Naive thymus-derived CD8-positive, alpha-beta T cell (primary cell): Measurements from ENCODE around the gene SPI1. TPM values are rescaled to one million over a fixed set of nuclear protein-coding genes. Genes with fewer than 3 reads are reported as not detected.

Source experiments
- ATAC-seq, 2 donors: fragments of 150-1000 bp; cut with Tn5 transposase in 1 of 2; sonication (Bioruptor Pico), chemical (Tn5 transposase) in 1 of 2; 1 replicate in 1 of 2; 2 replicates in 1 of 2; pipeline ENCODE4 v1.10.0; 2021; ENCODE audit warnings: mild to moderate bottlenecking in 2 of 2, moderate library complexity in 2 of 2
- POLR2A ChIA-PET: fragments of 350-600 bp; sonication (Branson Sonifier 250); formaldehyde crosslinking; loops from one replicate; lab custom pipeline; 2021; ENCODE audit warnings: antibody characterized with exemption; lab: Charles Lee
- DNase-seq, 10 donors: peaks; one replicate each; pipeline versions ENCODE4 v3.0.0 to v3.0.0-alpha.2; 2020 to 2022
- H3K27ac Mint-ChIP-seq, 10 donors: one replicate each; pipeline ENCODE4 v1.8.0; 2020 to 2022; ENCODE audit warnings: mild to moderate bottlenecking in 10 of 10, mixed read lengths in 10 of 10, moderate library complexity in 4 of 10, inconsistent platforms in 1 of 10
- H3K27me3 Mint-ChIP-seq, 5 donors: one replicate each; pipeline ENCODE4 v1.8.0; 2021 to 2022; ENCODE audit warnings: mixed read lengths in 5 of 5
- H3K36me3 Mint-ChIP-seq, 3 donors: one replicate each; pipeline ENCODE4 v1.8.0; 2020 to 2022; ENCODE audit warnings: mixed read lengths in 3 of 3, mild to moderate bottlenecking in 2 of 3, inconsistent platforms in 1 of 3
- H3K4me1 Mint-ChIP-seq, 4 donors: one replicate each; pipeline ENCODE4 v1.8.0; 2021 to 2022; ENCODE audit warnings: mixed read lengths in 4 of 4
- H3K4me3 Mint-ChIP-seq, 10 donors: one replicate each; pipeline ENCODE4 v1.8.0; 2020 to 2022; ENCODE audit warnings: mild to moderate bottlenecking in 10 of 10, mixed read lengths in 10 of 10, moderate library complexity in 6 of 10, inconsistent platforms in 1 of 10
- H3K9me3 Mint-ChIP-seq, 9 donors: one replicate each; pipeline ENCODE4 v1.8.0; 2020 to 2022; ENCODE audit warnings: mixed read lengths in 9 of 9, mild to moderate bottlenecking in 3 of 9, inconsistent platforms in 1 of 9, moderate library complexity in 1 of 9
- polyA plus RNA-seq, 3 donors: library from polyadenylated mRNA; unstranded; fragments of 300-500 nt; fragmentation: Illumina TruSeq; gene quantifications; one replicate each; pipeline ENCODE4 v1.2.3, GENCODE V29; 2021
- total RNA-seq, 8 experiments: library from RNA in 2 of 8; stranded (reverse) in 2 of 8; gene quantifications; one replicate each; pipeline ENCODE4 v1.2.3 and lab custom pipeline; 2021 to 2026

SPI1 gene
- total and polyA plus RNA-seq, 5 experiments from 2014 or later = 3.4 to 4.7 TPM; not detected in 3

DNA sequence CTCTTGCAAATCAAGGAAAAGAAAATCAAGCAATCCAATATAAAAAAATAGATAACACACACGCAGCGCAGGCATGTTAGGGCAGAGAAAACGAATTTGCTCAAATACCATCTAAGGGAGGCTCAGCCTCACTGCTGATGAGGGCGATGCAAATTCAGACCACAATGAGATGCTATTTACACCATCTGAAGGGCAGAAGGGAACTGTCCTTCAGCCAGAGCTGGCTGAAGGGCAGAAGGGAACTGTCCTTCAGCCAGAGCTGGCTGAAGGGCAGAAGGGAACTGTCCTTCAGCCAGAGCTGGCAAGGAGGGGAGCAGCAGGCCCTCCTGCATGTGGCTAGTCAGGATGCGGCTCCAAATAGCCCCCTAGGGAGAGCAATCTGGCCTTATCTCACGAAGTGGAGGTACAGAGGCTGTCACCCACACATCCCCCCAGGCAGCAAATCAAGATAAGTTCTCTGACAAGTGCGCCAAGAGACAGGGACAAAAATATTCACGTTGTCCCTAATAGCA is 22.5 kb upstream of the SPI1 start:
- POLR2A ChIA-PET = interaction anchor here (0.5 to 10.4 kb wide), 11 partner anchors 7 to 246 kb away, joined by 3 to 147 read pairs (median 3); partner anchors contain the start of genes ACP2, ARFGAP2, SLC39A13 and SPI1

DNA sequence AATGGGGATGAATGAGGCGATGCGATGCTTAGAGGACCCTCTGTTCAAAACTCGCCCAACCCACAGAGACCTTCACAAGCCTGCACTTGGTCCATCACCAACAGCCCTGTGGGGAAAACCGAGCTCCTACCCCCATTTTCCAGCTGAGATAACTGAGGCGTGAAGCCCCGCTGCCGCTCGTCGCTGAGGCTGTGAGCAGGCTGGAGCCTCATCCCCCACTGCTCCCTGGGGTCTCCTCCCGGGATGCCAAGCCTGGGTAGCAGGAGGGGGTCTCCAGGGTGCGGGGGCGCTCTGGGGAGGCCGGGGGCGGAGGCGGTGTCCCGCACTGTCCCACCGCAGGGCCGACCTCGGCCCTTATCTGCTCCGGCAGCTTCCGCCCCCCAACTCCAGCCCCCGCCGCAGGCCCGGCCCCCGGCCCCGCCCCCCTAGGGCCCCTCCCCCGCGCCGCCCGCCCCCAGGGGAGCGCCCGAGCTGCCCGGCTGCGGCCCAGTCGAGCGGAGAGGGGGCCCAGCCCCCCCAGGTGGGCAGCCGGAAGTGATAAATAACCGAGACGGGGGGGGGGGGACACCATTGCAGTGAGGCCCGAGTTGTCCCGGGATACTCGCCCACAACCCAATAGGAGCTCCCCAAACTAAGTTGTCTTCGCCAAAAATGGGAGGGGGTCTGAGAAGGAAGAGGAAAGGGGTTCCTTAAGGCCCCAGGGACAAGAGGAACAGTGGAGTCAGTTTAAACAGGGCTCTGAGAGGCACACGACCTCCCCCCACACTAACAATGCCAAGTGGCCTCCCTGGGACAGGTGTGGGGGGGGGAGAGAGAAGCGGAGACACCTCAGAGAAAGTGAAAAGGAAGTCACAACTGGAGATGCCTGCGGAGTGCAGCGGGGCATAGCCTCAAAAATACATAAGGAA is 21.8 kb upstream of the SPI1 start:
- Mint-ChIP-seq H3K36me3 (no peaks in the 10 kb centered on the region), H3K4me1 (peaks cover 17 to 55% (median 39%) of the 10 kb centered on the region in 4 donors), H3K9me3 (no peaks in the 10 kb centered on the region), H3K4me3 (peak overlapping the region; percentile 80 to 90 (median 87)), H3K27ac (peak overlapping the region; percentile 87 to 97 (median 93)), H3K27me3 (no peaks in the 10 kb centered on the region)
- POLR2A ChIA-PET = interaction anchor here (0.5 to 10.4 kb wide), 18 partner anchors 8 to 365 kb away, joined by 3 to 147 read pairs (median 3); partner anchors contain the start of genes ACP2, ARFGAP2, DDB2 and SLC39A13
- ATAC-seq (peak; percentile 80 to 85), DNase-seq (peak in 7 of 10 donors; percentile 23 to 63 (median 44))

More for the DNA sequence above, 22.5 kb upstream of the SPI1 start:
- H3K27me3 Mint-ChIP-seq = no peaks in the 10 kb centered on the region
- no peak for DNase-seq
- H3K9me3 Mint-ChIP-seq = no peaks in the 10 kb centered on the region
- H3K27ac Mint-ChIP-seq = peak overlapping the region; percentile 72 to 97 (median 93)
- peaks cover 13 to 48% (median 32%) of the 10 kb centered on the region in 4 donors for H3K4me1 Mint-ChIP-seq
- H3K36me3 Mint-ChIP-seq = no peaks in the 10 kb centered on the region
- peak overlapping the region; percentile 78 to 90 (median 87) for H3K4me3 Mint-ChIP-seq
- ATAC-seq = peak; percentile 24 to 29

- H3K4me3 Mint-ChIP-seq = peak overlapping the region in 8 of 10 donors; percentile 11 to 85 (median 46)
- peaks cover 19 to 70% (median 51%) of the 10 kb centered on the region in 4 donors for H3K4me1 Mint-ChIP-seq
- H3K9me3 Mint-ChIP-seq = no peaks in the 10 kb centered on the region
- H3K27me3 Mint-ChIP-seq = no peaks in the 10 kb centered on the region
- H3K27ac Mint-ChIP-seq = peak overlapping the region in 9 of 10 donors; percentile 72 to 91 (median 84)
- H3K36me3 Mint-ChIP-seq = no peaks in the 10 kb centered on the region
- POLR2A ChIA-PET = interaction anchor here (0.9 to 10.4 kb wide), 8 partner anchors 9 to 164 kb away, joined by 3 to 147 read pairs (median 8); partner anchors contain the start of genes PSMC3, SLC39A13 and SPI1
- ATAC-seq = no peak
- DNase-seq = no peak
These were observed 20.2 kb upstream of the SPI1 start for GRCh38 chr11:47398551-47398950.

- H3K27ac Mint-ChIP-seq = peak overlapping the region in 9 of 10 donors; percentile 72 to 91 (median 84)
- H3K4me3 Mint-ChIP-seq = peak overlapping the region in 5 of 10 donors; percentile 18 to 80 (median 53)
- H3K27me3 Mint-ChIP-seq = no peaks in the 10 kb centered on the region
- no peaks in the 10 kb centered on the region for H3K9me3 Mint-ChIP-seq
- POLR2A ChIA-PET = interaction anchor here (1.3 to 10.4 kb wide), 4 partner anchors 8 to 28 kb away, joined by 4 to 147 read pairs (median 26); partner anchors contain the start of gene PSMC3
- H3K4me1 Mint-ChIP-seq = peaks cover 19 to 71% (median 56%) of the 10 kb centered on the region in 4 donors
- no peak for DNase-seq
- H3K36me3 Mint-ChIP-seq = no peaks in the 10 kb centered on the region
- no peak for ATAC-seq
These were observed 19.7 kb upstream of the SPI1 start for GRCh38 chr11:47398011-47398410.

DNA sequence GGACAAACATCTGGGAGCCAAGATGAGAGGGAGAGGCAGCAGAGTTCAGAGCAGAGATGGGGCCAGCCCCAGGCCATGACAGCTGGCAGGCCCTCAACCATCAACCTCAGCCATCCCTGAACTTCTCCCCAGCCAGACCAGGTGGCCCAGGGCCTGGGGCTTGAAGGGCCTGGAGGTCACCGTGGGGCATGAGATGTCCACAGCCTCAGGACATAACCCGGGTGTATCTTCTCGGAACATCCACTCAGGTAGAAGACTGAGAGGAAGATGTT is 17.6 kb upstream of the SPI1 start:
- H3K4me1 Mint-ChIP-seq = peaks cover 23 to 79% (median 65%) of the 10 kb centered on the region in 4 donors
- POLR2A ChIA-PET = interaction anchor here (0.7 to 10.4 kb wide), 4 partner anchors 6 to 123 kb away, joined by 3 to 147 read pairs (median 8); partner anchors contain the start of gene PSMC3
- no peaks in the 10 kb centered on the region for H3K36me3 Mint-ChIP-seq
- peak overlapping the region in 4 of 10 donors; percentile 4 to 79 (median 75) for H3K4me3 Mint-ChIP-seq
- no peaks in the 10 kb centered on the region for H3K9me3 Mint-ChIP-seq
- DNase-seq (no peak), ATAC-seq (no peak)
- no peaks in the 10 kb centered on the region for H3K27me3 Mint-ChIP-seq
- H3K27ac Mint-ChIP-seq = peak overlapping the region; percentile 91 to 96 (median 94)

GRCh38 chr11:47395223-47396048 is 17.1 kb upstream of the SPI1 start:
- ATAC-seq = no peak
- H3K9me3 Mint-ChIP-seq = no peaks in the 10 kb centered on the region
- no peak for DNase-seq
- no peaks in the 10 kb centered on the region for H3K27me3 Mint-ChIP-seq
- peaks cover 23 to 79% (median 65%) of the 10 kb centered on the region in 4 donors for H3K4me1 Mint-ChIP-seq
- POLR2A ChIA-PET = interaction anchor here (1.0 to 11.0 kb wide), 13 partner anchors 6 to 183 kb away, joined by 3 to 147 read pairs (median 5); partner anchors contain the start of genes KBTBD4, NDUFS3, PSMC3 and SLC39A13
- H3K4me3 Mint-ChIP-seq = peak overlapping the region; percentile 36 to 82 (median 74)
- no peaks in the 10 kb centered on the region for H3K36me3 Mint-ChIP-seq
- H3K27ac Mint-ChIP-seq = peak overlapping the region; percentile 91 to 96 (median 94)

- peak overlapping the region; percentile 59 to 85 (median 74) for H3K4me3 Mint-ChIP-seq
- peaks cover 21 to 83% (median 68%) of the 10 kb centered on the region in 4 donors for H3K4me1 Mint-ChIP-seq
- H3K27me3 Mint-ChIP-seq = no peaks in the 10 kb centered on the region
- H3K36me3 Mint-ChIP-seq = no peaks in the 10 kb centered on the region
- no peaks in the 10 kb centered on the region for H3K9me3 Mint-ChIP-seq
- ATAC-seq (peak; percentile 81 to 90), DNase-seq (peak in 6 of 10 donors; percentile 16 to 64 (median 40))
- POLR2A ChIA-PET = interaction anchor here (0.6 to 11.0 kb wide), 15 partner anchors 7 to 184 kb away, joined by 3 to 147 read pairs (median 4); partner anchors contain the start of genes ACP2, DDB2, KBTBD4 and NDUFS3
- peak overlapping the region; percentile 91 to 96 (median 94) for H3K27ac Mint-ChIP-seq
These were observed 16.2 kb upstream of the SPI1 start for GRCh38 chr11:47394322-47395222.

DNA sequence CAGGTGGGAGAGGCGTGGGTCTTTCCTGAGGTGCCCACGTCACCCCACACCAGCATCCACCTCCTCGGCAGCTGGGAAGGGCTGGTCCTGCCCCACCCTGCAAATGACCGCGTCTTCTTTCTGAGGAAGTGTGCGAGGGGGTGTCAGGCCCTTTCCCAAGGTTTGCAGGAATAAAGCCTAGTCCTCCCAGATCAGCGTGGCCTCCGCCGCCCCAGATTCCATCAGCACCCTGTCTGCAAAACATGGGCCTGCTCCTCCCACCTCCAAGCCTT is 15.6 kb upstream of the SPI1 start:
- POLR2A ChIA-PET = interaction anchor here (0.8 to 11.0 kb wide), 10 partner anchors 7 to 185 kb away, joined by 3 to 147 read pairs (median 4); partner anchors contain the start of genes ACP2, DDB2, KBTBD4 and NDUFS3
- no peak for DNase-seq
- Mint-ChIP-seq H3K36me3 (no peaks in the 10 kb centered on the region), H3K9me3 (no peaks in the 10 kb centered on the region), H3K27ac (peak overlapping the region; percentile 91 to 96 (median 94)), H3K27me3 (no peaks in the 10 kb centered on the region), H3K4me3 (peak overlapping the region; percentile 16 to 85 (median 74)), H3K4me1 (peaks cover 24 to 85% (median 71%) of the 10 kb centered on the region in 4 donors)
- no peak for ATAC-seq

- DNase-seq (no peak), ATAC-seq (no peak)
- Mint-ChIP-seq H3K36me3 (no peaks in the 10 kb centered on the region), H3K27ac (peak overlapping the region; percentile 80 to 96 (median 94)), H3K4me1 (peaks cover 24 to 87% (median 71%) of the 10 kb centered on the region in 4 donors), H3K4me3 (peak overlapping the region in 8 of 10 donors; percentile 63 to 85 (median 74)), H3K9me3 (no peaks in the 10 kb centered on the region), H3K27me3 (no peaks in the 10 kb centered on the region)
- POLR2A ChIA-PET = interaction anchor here (0.6 to 11.0 kb wide), 12 partner anchors 8 to 1273 kb away, joined by 3 to 147 read pairs (median 4); partner anchors contain the start of genes DDB2, MADD, NUP160 and SLC39A13
These were observed 15.1 kb upstream of the SPI1 start for GRCh38 chr11:47393163-47394049.

DNA sequence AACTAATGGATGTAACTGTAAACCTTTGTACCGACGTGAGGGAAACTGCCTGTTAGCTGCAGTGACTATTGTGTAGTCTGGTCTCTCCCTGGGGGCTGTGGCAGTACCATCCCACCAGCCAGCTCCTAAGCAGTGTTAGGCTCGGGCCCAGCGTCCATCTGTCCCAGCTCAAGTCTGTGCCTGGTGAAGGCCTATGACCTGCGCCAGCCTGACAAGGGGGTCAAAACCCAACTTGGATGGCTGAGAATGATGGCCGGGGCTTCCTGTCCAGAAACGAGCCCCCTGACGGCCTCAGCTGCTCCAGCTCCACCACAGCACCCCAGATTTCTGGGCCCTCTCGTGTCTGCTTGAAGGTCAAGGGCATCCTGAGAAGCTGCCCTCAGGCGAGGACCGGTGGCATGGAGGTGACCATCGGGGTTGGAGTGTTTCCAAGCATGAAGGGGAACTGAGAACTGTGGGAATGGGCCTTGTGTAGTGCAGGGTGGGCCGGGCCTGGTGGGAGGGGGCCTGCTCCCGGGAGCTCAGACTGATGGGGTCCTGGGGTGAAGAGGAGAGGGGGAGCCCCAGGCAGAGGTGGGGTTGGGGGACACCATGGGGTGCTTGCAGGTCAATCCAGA is 14.3 kb upstream of the SPI1 start:
- no peaks in the 10 kb centered on the region for H3K9me3 Mint-ChIP-seq
- no peaks in the 10 kb centered on the region for H3K27me3 Mint-ChIP-seq
- H3K4me1 Mint-ChIP-seq = peaks cover 24 to 89% (median 69%) of the 10 kb centered on the region in 4 donors
- no peak for ATAC-seq
- no peak for DNase-seq
- H3K27ac Mint-ChIP-seq = peak overlapping the region in 8 of 10 donors; percentile 41 to 80 (median 64)
- no peaks in the 10 kb centered on the region for H3K36me3 Mint-ChIP-seq
- H3K4me3 Mint-ChIP-seq = peak overlapping the region in 3 of 10 donors; percentile 3 to 29 (median 26)
- POLR2A ChIA-PET = interaction anchor here (0.6 to 11.0 kb wide), 8 partner anchors 8 to 1272 kb away, joined by 3 to 147 read pairs (median 20); partner anchors contain the start of genes DDB2, NUP160 and SLC39A13
